ENCODE data around the gene MRPS6. TPM values are rescaled to one million over a fixed set of nuclear protein-coding genes. Genes with fewer than 3 reads are reported as not detected.

Gene MRPS6
- total RNA-seq, 1 donor: 19.2 TPM

- Histone ChIP-seq H3K4me2 (ENCODE audit: insufficient read depth, low read length) (no peak overlapping the region), H2AFZ (ENCODE audit: low read length) (no peak overlapping the region), H3K27me3 (ENCODE audit: insufficient read depth, low read length) (peaks cover 12% of the 10 kb centered on the region), H3K4me1 (ENCODE audit: insufficient read depth, low read length) (no peaks in the 10 kb centered on the region), H3K27ac (ENCODE audit: low read depth, low read length) (no peak overlapping the region), H3K79me2 (ENCODE audit: insufficient read depth, low read length) (no peaks in the 10 kb centered on the region), H3K9me3 (ENCODE audit: low read depth, low read length) (no peaks in the 10 kb centered on the region), H3K4me3 (ENCODE audit: insufficient read depth, low read length) (no peak overlapping the region), H4K20me1 (ENCODE audit: insufficient read depth, low read length) (no peaks in the 10 kb centered on the region), H3K36me3 (ENCODE audit: insufficient read depth, low read length) (no peaks in the 10 kb centered on the region)
- no peak for DNase-seq (ENCODE audit: insufficient read length, low spot score, missing footprints)
- TF ChIP-seq, protein P1, sequence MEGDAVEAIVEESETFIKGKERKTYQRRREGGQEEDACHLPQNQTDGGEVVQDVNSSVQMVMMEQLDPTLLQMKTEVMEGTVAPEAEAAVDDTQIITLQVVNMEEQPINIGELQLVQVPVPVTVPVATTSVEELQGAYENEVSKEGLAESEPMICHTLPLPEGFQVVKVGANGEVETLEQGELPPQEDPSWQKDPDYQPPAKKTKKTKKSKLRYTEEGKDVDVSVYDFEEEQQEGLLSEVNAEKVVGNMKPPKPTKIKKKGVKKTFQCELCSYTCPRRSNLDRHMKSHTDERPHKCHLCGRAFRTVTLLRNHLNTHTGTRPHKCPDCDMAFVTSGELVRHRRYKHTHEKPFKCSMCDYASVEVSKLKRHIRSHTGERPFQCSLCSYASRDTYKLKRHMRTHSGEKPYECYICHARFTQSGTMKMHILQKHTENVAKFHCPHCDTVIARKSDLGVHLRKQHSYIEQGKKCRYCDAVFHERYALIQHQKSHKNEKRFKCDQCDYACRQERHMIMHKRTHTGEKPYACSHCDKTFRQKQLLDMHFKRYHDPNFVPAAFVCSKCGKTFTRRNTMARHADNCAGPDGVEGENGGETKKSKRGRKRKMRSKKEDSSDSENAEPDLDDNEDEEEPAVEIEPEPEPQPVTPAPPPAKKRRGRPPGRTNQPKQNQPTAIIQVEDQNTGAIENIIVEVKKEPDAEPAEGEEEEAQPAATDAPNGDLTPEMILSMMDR (IDR thresholded peaks at IDR 0.05; ENCODE audit: extremely low read depth, low read depth, low read length): no peak
Observed at GRCh38 chr21:34180826-34181359, 107.5 kb downstream of the MRPS6 start.

DNA sequence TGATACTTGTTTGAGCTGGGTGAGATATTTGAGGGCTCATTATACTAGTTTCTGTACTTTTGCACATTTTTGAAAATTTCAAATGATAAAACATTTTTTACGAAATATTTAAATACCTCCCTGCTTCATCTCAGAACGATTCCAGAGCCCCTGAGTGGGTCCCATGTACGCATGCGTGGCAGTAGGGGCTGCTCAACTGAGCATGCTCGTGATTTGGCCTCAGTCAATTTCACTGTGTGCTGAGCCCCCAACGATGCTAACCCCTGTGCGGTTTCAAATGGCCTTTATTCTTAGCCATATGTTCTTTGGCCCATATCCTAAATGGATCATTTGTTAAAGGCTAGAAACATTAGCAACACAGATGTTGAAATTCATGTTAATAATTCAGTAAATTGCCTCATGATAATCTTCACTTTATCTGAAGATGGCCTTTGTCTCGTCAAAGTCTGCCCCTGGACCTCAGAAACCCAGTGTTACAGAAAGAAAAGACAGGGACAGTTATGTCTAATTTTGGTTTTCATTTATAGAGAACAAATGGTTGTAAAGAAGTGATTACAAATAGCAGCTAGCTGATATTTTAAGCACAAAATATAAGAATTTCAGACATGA, 108.2 kb downstream of the MRPS6 start:
- no peak overlapping the region for H2AFZ ChIP-seq (ENCODE audit: low read length)
- H3K4me1 ChIP-seq (ENCODE audit: insufficient read depth, low read length): no peaks in the 10 kb centered on the region
- no peaks in the 10 kb centered on the region for H4K20me1 ChIP-seq (ENCODE audit: insufficient read depth, low read length)
- H3K36me3 ChIP-seq (ENCODE audit: insufficient read depth, low read length): no peaks in the 10 kb centered on the region
- H3K9me3 ChIP-seq (ENCODE audit: low read depth, low read length): no peaks in the 10 kb centered on the region
- peaks cover 12% of the 10 kb centered on the region for H3K27me3 ChIP-seq (ENCODE audit: insufficient read depth, low read length)
- no peak overlapping the region for H3K27ac ChIP-seq (ENCODE audit: low read depth, low read length)
- H3K4me3 ChIP-seq (ENCODE audit: insufficient read depth, low read length): no peak overlapping the region
- no peaks in the 10 kb centered on the region for H3K79me2 ChIP-seq (ENCODE audit: insufficient read depth, low read length)
- TF ChIP-seq, protein P1 (IDR thresholded peaks at IDR 0.05; ENCODE audit: extremely low read depth, low read depth, low read length): no peak
- no peak for DNase-seq (ENCODE audit: insufficient read length, low spot score, missing footprints)
- no peak overlapping the region for H3K4me2 ChIP-seq (ENCODE audit: insufficient read depth, low read length)

DNA sequence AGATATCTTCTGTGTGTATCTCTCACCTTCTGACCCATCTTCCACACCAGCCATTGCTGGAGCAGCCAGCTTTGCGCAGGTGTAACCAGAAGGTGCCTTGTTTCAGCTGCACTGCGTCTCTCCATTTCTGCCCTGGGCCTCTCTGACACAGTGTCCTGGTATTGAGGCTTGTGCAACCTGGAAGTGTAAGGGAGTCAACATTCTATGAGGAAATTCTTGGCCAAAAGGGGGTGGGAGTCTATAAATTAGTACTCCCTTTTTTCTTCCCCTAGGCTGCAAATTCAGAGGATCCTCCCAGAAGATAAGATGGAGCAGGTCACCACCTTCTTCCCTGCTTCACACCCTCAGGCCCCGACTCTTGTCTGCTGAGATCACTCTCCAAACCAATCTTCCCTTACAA, 109.1 kb downstream of the MRPS6 start:
- Histone ChIP-seq H3K4me2 (ENCODE audit: insufficient read depth, low read length) (no peak overlapping the region), H3K27ac (ENCODE audit: low read depth, low read length) (no peak overlapping the region), H3K4me1 (ENCODE audit: insufficient read depth, low read length) (no peaks in the 10 kb centered on the region), H3K79me2 (ENCODE audit: insufficient read depth, low read length) (no peaks in the 10 kb centered on the region), H3K4me3 (ENCODE audit: insufficient read depth, low read length) (no peak overlapping the region), H3K36me3 (ENCODE audit: insufficient read depth, low read length) (no peaks in the 10 kb centered on the region), H4K20me1 (ENCODE audit: insufficient read depth, low read length) (no peaks in the 10 kb centered on the region), H3K9me3 (ENCODE audit: low read depth, low read length) (no peaks in the 10 kb centered on the region), H3K27me3 (ENCODE audit: insufficient read depth, low read length) (peaks cover 11% of the 10 kb centered on the region), H2AFZ (ENCODE audit: low read length) (no peak overlapping the region)
- TF ChIP-seq, protein P1 (IDR thresholded peaks at IDR 0.05; ENCODE audit: extremely low read depth, low read depth, low read length): no peak
- no peak for DNase-seq (ENCODE audit: insufficient read length, low spot score, missing footprints)

DNA sequence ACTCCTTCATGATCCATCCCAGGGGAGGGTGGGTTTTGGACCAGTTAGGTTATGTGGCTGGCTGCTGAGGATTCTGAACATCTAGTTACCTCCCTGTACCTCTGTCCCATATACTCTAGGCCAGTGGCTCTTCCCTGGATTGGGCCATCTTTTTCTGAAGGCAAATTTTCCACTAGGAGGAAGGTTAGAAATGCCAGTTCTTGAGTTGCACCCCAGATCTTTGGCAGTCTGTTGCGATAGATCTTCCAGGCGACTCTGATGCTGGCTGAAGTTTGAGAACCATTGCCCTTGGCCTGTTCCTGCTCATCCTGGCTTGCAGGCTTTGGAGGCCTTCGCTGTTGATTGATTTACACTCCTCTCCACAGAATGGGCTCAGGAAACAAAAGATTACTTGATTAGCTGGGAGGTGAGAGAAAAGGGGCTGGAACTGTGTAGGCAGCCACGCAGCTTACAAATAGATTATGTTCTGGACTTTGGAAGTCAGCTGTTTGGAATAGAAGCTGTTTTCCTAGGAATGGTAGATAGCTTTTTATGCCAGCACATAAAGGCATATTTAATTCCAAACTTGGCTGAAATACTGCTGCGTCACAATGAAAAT, 110.1 kb downstream of the MRPS6 start:
- H3K4me2 ChIP-seq (ENCODE audit: insufficient read depth, low read length): no peak overlapping the region
- H3K4me1 ChIP-seq (ENCODE audit: insufficient read depth, low read length): no peaks in the 10 kb centered on the region
- H2AFZ ChIP-seq (ENCODE audit: low read length): no peak overlapping the region
- no peaks in the 10 kb centered on the region for H3K9me3 ChIP-seq (ENCODE audit: low read depth, low read length)
- H3K27ac ChIP-seq (ENCODE audit: low read depth, low read length): no peak overlapping the region
- H3K4me3 ChIP-seq (ENCODE audit: insufficient read depth, low read length): no peak overlapping the region
- H3K36me3 ChIP-seq (ENCODE audit: insufficient read depth, low read length): no peaks in the 10 kb centered on the region
- peaks cover 10% of the 10 kb centered on the region for H3K27me3 ChIP-seq (ENCODE audit: insufficient read depth, low read length)
- no peak for DNase-seq (ENCODE audit: insufficient read length, low spot score, missing footprints)
- TF ChIP-seq, protein P1 (IDR thresholded peaks at IDR 0.05; ENCODE audit: extremely low read depth, low read depth, low read length): no peak
- no peaks in the 10 kb centered on the region for H3K79me2 ChIP-seq (ENCODE audit: insufficient read depth, low read length)
- H4K20me1 ChIP-seq (ENCODE audit: insufficient read depth, low read length): no peaks in the 10 kb centered on the region
